ENCODE data around the gene TMEM131. TPM values are rescaled to one million over a fixed set of nuclear protein-coding genes. Genes with fewer than 3 reads are reported as not detected.

Gene TMEM131
- total RNA-seq, 1 donor: 45.1 TPM

GRCh38 chr2:97708608-97709007 lies 287.1 kb downstream of the TMEM131 start:
- no peak for TF ChIP-seq CTCF (IDR thresholded peaks at IDR 0.05; ENCODE audit: insufficient read depth, low read length)
- H3K4me3 ChIP-seq (ENCODE audit: low read depth, low read length): no peak overlapping the region
- DNase-seq (ENCODE audit: low read depth): no peak

- no peak for DNase-seq (ENCODE audit: low read depth)
- H3K4me3 ChIP-seq (ENCODE audit: low read depth, low read length): no peak overlapping the region
- TF ChIP-seq CTCF (IDR thresholded peaks at IDR 0.05; ENCODE audit: insufficient read depth, low read length): no peak
Measured at GRCh38 chr2:97708048-97708380, 287.7 kb downstream of the TMEM131 start.

GRCh38 chr2:97707362-97708047 lies 288.2 kb downstream of the TMEM131 start:
- DNase-seq (ENCODE audit: low read depth): no peak
- H3K4me3 ChIP-seq (ENCODE audit: low read depth, low read length): no peak overlapping the region
- TF ChIP-seq CTCF (IDR thresholded peaks at IDR 0.05; ENCODE audit: insufficient read depth, low read length): no peak

DNA sequence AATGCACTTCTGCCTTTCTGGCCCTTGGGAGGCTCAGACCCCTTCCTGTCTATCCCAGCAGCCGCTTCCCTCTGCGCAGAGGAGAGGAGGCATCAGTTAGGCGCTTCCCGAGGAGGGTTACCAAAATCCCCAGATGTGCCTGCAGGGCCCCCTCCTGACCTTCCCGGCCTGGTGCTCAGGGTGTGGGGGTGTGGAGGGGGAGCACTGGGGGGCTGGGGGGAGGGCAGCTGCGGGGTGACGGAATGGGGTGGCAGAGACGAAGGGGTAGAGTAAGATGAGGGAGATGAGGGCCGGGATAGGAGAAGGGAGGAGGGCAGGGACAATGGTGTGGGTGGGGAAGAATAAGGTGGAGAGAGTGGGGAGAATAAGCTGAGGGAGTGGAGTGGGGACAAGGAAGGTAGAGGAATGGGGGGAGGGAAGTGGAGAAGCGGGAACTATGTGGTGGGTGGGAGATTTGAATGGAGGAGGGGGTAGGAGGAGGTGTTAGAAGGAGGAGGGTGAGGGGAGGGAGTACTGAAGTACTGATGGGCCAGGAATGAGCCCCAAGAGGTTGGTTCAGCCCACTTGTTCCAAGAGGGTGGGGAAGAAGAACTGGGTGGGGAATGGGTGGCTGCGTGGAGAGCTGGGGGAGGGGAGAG lies 288.9 kb downstream of the TMEM131 start:
- DNase-seq (ENCODE audit: low read depth): no peak
- H3K4me3 ChIP-seq (ENCODE audit: low read depth, low read length): no peak overlapping the region
- no peak for TF ChIP-seq CTCF (IDR thresholded peaks at IDR 0.05; ENCODE audit: insufficient read depth, low read length)

Small RNA genes within 50 kb of the gene (small RNA-seq; reads per million reads assigned to genes)
- gene HMGN1P36 (not detected), gene RNU7-96P (not detected)

Other genes with a start within 250 kb of the TMEM131 start
- gene VWA3B, start 91.2 kb upstream of the TMEM131 start, total RNA-seq (ENCODE audit: low replicate concordance): not detected in 2 replicates